Lower leg skin (tissue), 4 donors: Measurements from ENCODE around the gene BCAR3. TPM values are rescaled to one million over a fixed set of nuclear protein-coding genes. Genes with fewer than 3 reads are reported as not detected.

Experiments used
- DNase-seq, 2 donors: peaks; one replicate each; pipeline ENCODE4 v3.0.0-alpha.2; 2019; ENCODE audit warnings: low spot score in 2 of 2
- H3K4me3 ChIP-seq: fragments of 200-600 bp; sonication (generic); 2 replicates; pipeline ENCODE4 v1.5.1; 2017; ENCODE audit warnings: mild to moderate bottlenecking, low read depth; ENCODE audit not compliant: poor library complexity, severe bottlenecking
- CTCF ChIP-seq, 3 donors: fragments of 450-650 bp; IDR thresholded peaks; one replicate each; pipeline ENCODE4 v1.5.1; 2016; ENCODE audit warnings: antibody characterized with exemption in 3 of 3, mild to moderate bottlenecking in 3 of 3, moderate library complexity in 2 of 3
- POLR2A ChIP-seq, 2 donors: fragments of 450-650 bp; IDR thresholded peaks; one replicate each; pipeline ENCODE4 v1.6.1; 2016 to 2017; ENCODE audit warnings: antibody characterized with exemption in 2 of 2, mild to moderate bottlenecking in 1 of 2, moderate library complexity in 1 of 2
- WGBS, 2 donors: methylation state at CpG; one replicate each; pipeline ENCODE4 v1.1.5; 2018; 5-methylcytosine and 5-hydroxymethylcytosine counted together
- intact Hi-C: fragments of 100-400 bp; cut with DNase I; formaldehyde crosslinking; loops from one replicate; pipeline ENCODE4 v1.15.0; 2023; ENCODE audit warnings: low total_unique reads
- total RNA-seq, 4 donors: library from RNA; depleted of rRNA; stranded (reverse); fragments of >200 nt; gene quantifications; one replicate each; pipeline ENCODE4 v1.1.0, GENCODE V29; 2016

BCAR3 gene
- total RNA-seq, 4 donors from 2014 or later: 41.8 to 57.5 (median 45.8) TPM

GRCh38 chr1:93607814-93608186 lies 73.8 kb downstream of the BCAR3 start:
- intact Hi-C loops: loop anchor here (10.0 kb wide), 1 partner anchor 1857 kb away; no protein-coding TSS in a partner anchor
- no peak overlapping the region for H3K4me3 ChIP-seq
- TF ChIP-seq POLR2A (IDR thresholded peaks at IDR 0.05) (no peak), CTCF (IDR thresholded peaks at IDR 0.05) (no peak)
- peak in 1 of 2 donors; percentile 74 for DNase-seq
- WGBS, 2 donors: 81 to 82% methylated on average over 5 of the region's 5 CpGs

- TF ChIP-seq CTCF (IDR thresholded peaks at IDR 0.05) (no peak), POLR2A (IDR thresholded peaks at IDR 0.05) (no peak)
- intact Hi-C loops: loop anchor here (10.0 kb wide), 1 partner anchor 1859 kb away; no protein-coding TSS in a partner anchor
- 36 to 38% methylated on average over 4 of the region's 4 CpGs for WGBS, 2 donors
- peak; percentile 26 to 44 for DNase-seq
- H3K4me3 ChIP-seq: no peak overlapping the region
Measured at GRCh38 chr1:93605812-93606512, 75.7 kb downstream of the BCAR3 start.

- peak in 1 of 2 donors; percentile 53 for DNase-seq
- intact Hi-C loops: loop anchor here (10.0 kb wide), 1 partner anchor 1860 kb away; no protein-coding TSS in a partner anchor
- 93 to 96% methylated on average over 10 of the region's 10 CpGs for WGBS, 2 donors
- no peak for TF ChIP-seq CTCF (IDR thresholded peaks at IDR 0.05)
- H3K4me3 ChIP-seq: no peak overlapping the region
Measured at GRCh38 chr1:93605026-93605568, 76.5 kb downstream of the BCAR3 start.

GRCh38 chr1:93604411-93604810 lies 77.2 kb downstream of the BCAR3 start:
- no peak for DNase-seq
- H3K4me3 ChIP-seq: no peak overlapping the region
- 64 to 65% methylated on average over 1 of the region's 1 CpG for WGBS, 2 donors
- TF ChIP-seq POLR2A (IDR thresholded peaks at IDR 0.05) (no peak), CTCF (IDR thresholded peaks at IDR 0.05) (no peak)
- intact Hi-C loops: loop anchor here (10.0 kb wide), 1 partner anchor 1860 kb away; no protein-coding TSS in a partner anchor

- H3K4me3 ChIP-seq: no peak overlapping the region
- intact Hi-C loops: loop anchor here (10.0 kb wide), 1 partner anchor 1861 kb away; no protein-coding TSS in a partner anchor
- no peak for DNase-seq
- WGBS, 2 donors: 82 to 95% methylated on average over 4 of the region's 4 CpGs
- TF ChIP-seq POLR2A (IDR thresholded peaks at IDR 0.05) (no peak), CTCF (IDR thresholded peaks at IDR 0.05) (no peak)
Measured at GRCh38 chr1:93603601-93604000, 78.0 kb downstream of the BCAR3 start.
